Measurements from ENCODE around the gene FAIM. TPM values are rescaled to one million over a fixed set of nuclear protein-coding genes. Genes with fewer than 3 reads are reported as not detected.

Gene FAIM
- total and polyA plus RNA-seq, 2 of the 8 experiments (the other 6 are each of a cell fraction or from before 2014, with no cell fraction given): 1.2 to 7.1 TPM

DNA sequence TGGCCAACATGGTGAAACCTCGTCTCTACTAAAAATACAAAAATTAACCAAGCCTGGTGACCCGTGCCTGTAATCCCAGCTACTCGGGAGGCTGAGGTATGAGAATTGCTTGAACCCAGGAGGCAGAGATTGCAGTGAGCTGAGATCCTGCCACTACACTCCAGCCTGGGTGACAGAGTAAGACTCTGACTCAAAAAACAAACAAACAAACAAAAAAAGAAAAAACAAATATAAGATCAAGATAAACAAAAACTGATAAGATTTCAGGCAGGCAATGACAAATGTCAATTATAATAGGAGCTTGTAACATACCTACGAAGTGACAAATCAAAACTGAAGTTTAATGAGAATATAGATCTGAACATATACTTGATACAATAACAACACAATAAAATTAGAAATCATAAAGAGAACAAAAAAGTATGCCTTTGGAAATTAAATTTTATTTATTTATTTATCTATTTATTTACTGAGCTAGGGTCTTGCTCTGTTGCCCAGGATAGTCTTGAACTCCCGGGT is 70.4 kb downstream of the FAIM start:
- H2AK5ac ChIP-seq (ENCODE audit: low read depth, low read length): no peak overlapping the region
- H2BK5ac ChIP-seq (ENCODE audit: low read depth, low read length): no peak overlapping the region
- no peaks in the 10 kb centered on the region for H3K23me2 ChIP-seq (ENCODE audit: low read depth, low read length)
- no peak overlapping the region for H4K8ac ChIP-seq (ENCODE audit: extremely low read depth, insufficient read depth, low read length)
- H2BK12ac ChIP-seq (ENCODE audit: low read depth, low read length): no peak overlapping the region
- no peak overlapping the region for H2BK15ac ChIP-seq (ENCODE audit: low read length)
- H3K27ac ChIP-seq (ENCODE audit: low read depth, low read length): no peak overlapping the region
- no peak overlapping the region for H3K56ac ChIP-seq (replicated peaks; ENCODE audit: insufficient read length, low read depth, low read length)
- no peak overlapping the region for H3K23ac ChIP-seq (ENCODE audit: insufficient read length)
- H2AFZ ChIP-seq (ENCODE audit: low read length): no peak overlapping the region
- H3K14ac ChIP-seq (ENCODE audit: insufficient read length): no peak overlapping the region
- H4K5ac ChIP-seq (ENCODE audit: insufficient read length, low read depth, low read length): no peak overlapping the region
- no peaks in the 10 kb centered on the region for H3K79me2 ChIP-seq (ENCODE audit: control insufficient read depth in 1 of 2, insufficient read depth in 2 of 2, low read length in 2 of 2)
- no peak overlapping the region for H4K91ac ChIP-seq (replicated peaks; ENCODE audit: insufficient read length, low read length)
- no peak overlapping the region for H3K18ac ChIP-seq (ENCODE audit: extremely low read depth, low read length)
- FAIRE-seq: no peak
- H4K20me1 ChIP-seq (replicated peaks in 1 of 2; ENCODE audit: control insufficient read depth in 1 of 2, insufficient read depth in 2 of 2, low read length in 2 of 2): no peaks in the 10 kb centered on the region
- H3K4me3 ChIP-seq (ENCODE audit: extremely low read depth in 1 of 4, insufficient read depth in 2 of 4, low read depth in 3 of 4, low read length in 4 of 4): no peak overlapping the region
- ChIA-PET POLR2A (ENCODE audit: partially characterized antibody) (interaction anchor here (1.3 kb wide), 1 partner anchor 15 kb away, joined by 3 read pairs; no protein-coding TSS in a partner anchor), CTCF (ENCODE audit: partially characterized antibody) (interaction anchor here (1.0 to 2.4 kb wide), 7 partner anchors 10 to 244 kb away, joined by 3 to 15 read pairs (median 5); partner anchors contain the start of gene CEP70)
- no peaks in the 10 kb centered on the region for H3K27me3 ChIP-seq (replicated peaks in 1 of 4; ENCODE audit: control insufficient read depth in 3 of 4, extremely low read depth in 1 of 4, insufficient read depth in 3 of 4, low read length in 3 of 4)
- DNase-seq (ENCODE audit: low read depth in 1 of 2, low spot score in 2 of 2): no peak
- peaks cover 0 to 20% (median 9%) of the 10 kb centered on the region in 4 experiments; a peak in 5 of 8 replicates for H3K36me3 ChIP-seq (ENCODE audit: control insufficient read depth in 2 of 4, insufficient read depth in 4 of 4, low read length in 3 of 4)
- H3K9ac ChIP-seq (replicated peaks in 1 of 4; ENCODE audit: extremely low read depth in 1 of 4, low read depth in 3 of 4, low read length in 3 of 4): no peak overlapping the region
- H3K4me2 ChIP-seq (ENCODE audit: insufficient read depth in 1 of 2, low read depth in 2 of 2, low read length in 2 of 2): no peak overlapping the region
- peaks cover 0 to 3% (median 0%) of the 10 kb centered on the region in 4 experiments; a peak in 1 of 7 replicates for H3K4me1 ChIP-seq (replicated peaks in 1 of 4; ENCODE audit: control insufficient read depth in 3 of 4, insufficient read depth in 4 of 4, low read length in 3 of 4)
- 91% methylated on average over 5 of the region's 5 CpGs; no CpG with 5 or more reads in 1 of the 2 experiments for WGBS, 2 experiments (ENCODE audit: extremely low coverage in 1 of 2, insufficient coverage in 1 of 2, insufficient read length in 1 of 2, insufficient replicate concordance in 2 of 2, low coverage in 1 of 2, low lambda C conversion rate in 2 of 2, missing lambda C conversion rate in 1 of 2)
- no peak overlapping the region for H3K4ac ChIP-seq (replicated peaks; ENCODE audit: insufficient read length, low read depth, low read length)
- no peak overlapping the region for H2BK120ac ChIP-seq (replicated peaks; ENCODE audit: low read depth, low read length)
- no peak overlapping the region for H2BK20ac ChIP-seq (ENCODE audit: low read length)
- H3K9me3 ChIP-seq (ENCODE audit: insufficient read depth in 2 of 2, low read depth in 1 of 2, low read length in 1 of 2): no peaks in the 10 kb centered on the region
- no peaks in the 10 kb centered on the region for H3K79me1 ChIP-seq (ENCODE audit: low read depth, low read length)
- TF ChIP-seq CBX5 (IDR thresholded peaks at IDR 0.05; ENCODE audit: low read depth, low read length) (no peak), SIRT6 (IDR thresholded peaks at IDR 0.05; ENCODE audit: low read length) (no peak), KDM1A (IDR thresholded peaks at IDR 0.05; ENCODE audit: borderline replicate concordance, low read length) (no peak), TBP (IDR thresholded peaks at IDR 0.05; ENCODE audit: low read depth, low read length) (no peak), RXRA (IDR thresholded peaks at IDR 0.05; ENCODE audit: insufficient read depth, low read depth, low read length) (no peak), HDAC6 (IDR thresholded peaks at IDR 0.05; ENCODE audit: low read depth, low read length) (no peak), ZNF274 (IDR thresholded peaks at IDR 0.05; ENCODE audit: borderline replicate concordance, extremely low read depth, low read length) (no peak), JUN (IDR thresholded peaks at IDR 0.05; ENCODE audit: low read depth, low read length) (no peak), BACH1 (IDR thresholded peaks at IDR 0.05; ENCODE audit: low read length) (no peak), KDM5A (IDR thresholded peaks at IDR 0.05; ENCODE audit: low read length) (no peak)
- TF ChIP-seq, protein P1, sequence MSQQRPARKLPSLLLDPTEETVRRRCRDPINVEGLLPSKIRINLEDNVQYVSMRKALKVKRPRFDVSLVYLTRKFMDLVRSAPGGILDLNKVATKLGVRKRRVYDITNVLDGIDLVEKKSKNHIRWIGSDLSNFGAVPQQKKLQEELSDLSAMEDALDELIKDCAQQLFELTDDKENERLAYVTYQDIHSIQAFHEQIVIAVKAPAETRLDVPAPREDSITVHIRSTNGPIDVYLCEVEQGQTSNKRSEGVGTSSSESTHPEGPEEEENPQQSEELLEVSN (IDR thresholded peaks at IDR 0.05): no peak
